Germinal center (tissue), 1 donor: ENCODE data around the gene HJV.
A peak's percentile ranks its signal among the peaks of the same experiment; 100 is the strongest.

Source experiments
- DNase-seq: peaks from one replicate; pipeline ENCODE4 v3.0.0; 2012; ENCODE audit warnings: mixed read lengths, low spot score

The HJV gene

DNA sequence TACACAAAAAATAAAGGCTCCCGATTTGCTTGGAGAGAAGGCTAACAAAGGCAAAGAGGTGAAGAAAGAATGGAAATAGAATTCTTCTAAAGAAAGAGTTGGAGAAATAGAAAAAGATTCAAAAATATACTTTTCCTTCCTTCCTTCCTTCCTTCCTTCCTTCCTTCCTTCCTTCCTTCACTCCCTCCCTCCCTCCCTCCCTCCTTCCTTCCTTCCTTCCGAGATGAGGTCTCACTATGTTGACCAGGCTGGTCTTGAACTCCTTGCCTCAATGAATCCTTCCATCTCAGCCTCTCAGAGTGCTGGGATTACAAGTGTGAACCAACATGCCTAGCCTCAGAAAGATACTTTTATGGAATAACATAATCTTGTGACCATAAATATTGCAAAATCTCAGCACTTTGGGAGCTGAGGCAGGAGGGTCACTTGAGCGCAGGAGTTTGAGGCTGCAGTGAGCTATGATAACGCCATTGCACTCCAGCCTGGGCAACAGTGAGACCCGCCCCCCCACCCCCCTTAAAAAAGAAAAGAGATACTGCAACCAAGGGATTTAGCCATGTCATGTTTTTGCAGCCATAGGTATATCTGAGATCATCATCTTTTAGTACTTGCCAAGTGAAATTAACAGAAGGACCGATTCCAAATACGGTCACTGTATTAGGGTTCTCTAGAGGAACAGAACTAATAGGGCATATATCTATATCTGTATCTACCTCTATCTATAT lies 1.0 kb upstream of the HJV start:
- DNase-seq: no peak

GRCh38 chr1:146021050-146021445 lies 487 bp downstream of the HJV start:
- no peak for DNase-seq

- no peak for DNase-seq
These were observed 1.2 kb downstream of the HJV start for GRCh38 chr1:146020058-146021049.

- DNase-seq: no peak
These were observed 2.1 kb downstream of the HJV start for GRCh38 chr1:146019231-146020057.

DNA sequence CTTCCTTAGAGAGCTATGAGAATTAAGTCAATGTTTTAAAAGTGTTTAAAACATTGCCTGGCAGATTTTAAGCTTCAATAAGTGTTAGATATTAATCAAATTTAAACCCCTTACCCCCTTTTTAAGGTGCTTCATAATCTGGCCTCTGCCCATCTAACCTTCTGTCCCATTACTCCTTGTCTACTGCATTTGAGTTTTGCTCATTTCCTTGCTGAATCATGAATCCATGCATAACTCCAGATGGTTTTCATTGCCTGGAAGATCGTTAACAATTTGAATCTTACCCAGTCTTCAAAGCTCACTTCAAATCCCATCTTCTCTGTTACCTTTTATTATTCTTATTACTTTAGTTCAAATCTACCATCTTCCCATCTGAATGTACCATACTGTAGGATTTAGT lies 4.6 kb downstream of the HJV start:
- DNase-seq: no peak

DNA sequence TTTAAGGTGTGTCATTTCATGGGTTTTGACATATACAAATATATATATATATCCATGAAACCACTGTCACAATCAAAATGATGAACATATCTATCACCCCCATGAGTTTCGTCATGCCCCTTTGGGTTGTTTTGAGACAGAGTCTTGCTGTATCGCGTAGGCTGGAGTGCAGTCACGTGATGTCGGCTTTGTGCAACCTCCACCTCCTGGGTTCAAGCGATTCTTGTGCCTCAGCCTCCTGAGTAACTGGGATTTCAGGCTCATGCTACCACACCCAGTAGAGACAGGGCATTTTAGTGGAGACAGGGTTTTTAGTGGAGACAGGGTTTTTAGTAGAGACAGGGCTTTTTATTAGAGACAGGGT lies 8.0 kb downstream of the HJV start:
- no peak for DNase-seq

- DNase-seq: no peak
These were observed 8.6 kb downstream of the HJV start for GRCh38 chr1:146012703-146013558.

DNA sequence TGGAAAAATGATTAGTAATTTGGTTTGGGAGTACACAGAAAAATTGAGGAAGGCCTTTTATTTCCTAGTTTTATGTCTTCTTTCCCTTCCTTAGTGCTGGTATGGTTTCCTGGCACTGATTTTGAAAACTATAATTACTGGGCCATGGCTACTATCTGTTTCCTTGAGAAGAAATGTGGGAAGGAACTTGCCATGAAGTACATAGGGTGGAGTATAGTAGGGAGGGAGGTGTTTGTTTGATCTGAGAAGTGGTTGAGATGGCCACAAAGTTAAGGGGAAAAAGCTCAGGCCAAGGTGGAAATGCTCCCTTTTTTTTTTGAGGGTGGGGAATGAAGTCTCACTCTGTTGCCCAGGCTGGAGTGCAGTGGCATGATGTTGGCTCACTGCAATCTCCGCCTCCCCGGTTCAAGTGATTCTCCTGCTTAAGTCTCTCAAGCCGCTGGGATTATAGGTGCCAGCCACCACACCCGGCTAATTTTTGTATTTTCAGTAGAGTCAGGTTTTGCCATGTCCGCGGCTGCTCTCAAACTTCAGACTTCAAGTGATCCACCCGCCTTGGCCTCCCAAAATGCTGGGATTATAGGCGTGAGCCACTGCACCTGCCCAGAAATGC lies 11.3 kb downstream of the HJV start:
- DNase-seq: no peak

DNA sequence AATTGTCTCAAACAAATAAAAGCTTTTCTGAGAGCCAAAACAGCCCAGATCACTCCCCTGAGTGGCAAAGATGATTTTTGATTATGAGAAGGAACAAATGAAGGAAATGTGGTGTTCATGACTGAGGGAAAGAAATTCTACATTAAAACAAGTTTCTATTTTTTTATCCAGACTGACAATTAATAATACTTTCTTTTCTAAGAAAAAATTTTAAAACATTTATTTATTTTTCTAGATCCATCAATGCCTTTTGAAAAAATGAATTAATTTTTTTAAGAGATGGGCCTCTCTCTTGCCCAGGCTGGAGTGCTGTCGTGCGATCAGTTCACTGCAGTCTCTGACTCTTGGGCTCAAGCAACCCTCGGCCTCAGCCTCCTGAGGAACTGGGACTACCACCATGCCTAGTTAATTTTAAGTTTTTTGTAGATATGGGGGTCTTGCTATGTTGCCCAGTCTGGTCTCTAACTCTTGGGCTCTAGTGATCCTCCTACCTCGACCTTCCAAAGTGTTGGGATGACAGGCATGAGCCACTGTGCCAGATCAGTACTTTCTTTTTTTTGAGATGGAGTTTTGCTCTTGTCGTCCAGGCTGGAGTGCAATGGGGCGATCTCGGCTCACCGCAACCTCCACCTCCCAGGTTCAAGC lies 13.9 kb downstream of the HJV start:
- DNase-seq: no peak

DNA sequence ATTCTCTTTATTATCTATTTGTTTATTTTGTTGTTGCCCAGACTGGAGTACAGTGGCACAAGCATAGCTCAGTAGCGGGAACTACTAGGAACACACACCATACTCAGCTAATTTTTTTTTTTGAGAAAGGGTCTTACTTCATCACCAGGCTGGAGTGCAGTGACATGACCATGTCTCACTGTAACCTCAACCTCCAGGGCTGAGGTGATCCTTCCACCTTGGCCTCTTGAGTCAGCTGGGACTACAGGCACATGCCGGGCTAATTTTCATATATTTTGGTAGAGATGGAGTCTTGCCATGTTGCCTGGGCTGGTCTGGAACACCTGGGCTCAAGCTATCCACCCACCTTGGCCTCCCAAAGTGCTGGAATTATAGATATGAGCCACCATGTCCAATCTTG lies 19.8 kb downstream of the HJV start:
- DNase-seq: no peak

DNA sequence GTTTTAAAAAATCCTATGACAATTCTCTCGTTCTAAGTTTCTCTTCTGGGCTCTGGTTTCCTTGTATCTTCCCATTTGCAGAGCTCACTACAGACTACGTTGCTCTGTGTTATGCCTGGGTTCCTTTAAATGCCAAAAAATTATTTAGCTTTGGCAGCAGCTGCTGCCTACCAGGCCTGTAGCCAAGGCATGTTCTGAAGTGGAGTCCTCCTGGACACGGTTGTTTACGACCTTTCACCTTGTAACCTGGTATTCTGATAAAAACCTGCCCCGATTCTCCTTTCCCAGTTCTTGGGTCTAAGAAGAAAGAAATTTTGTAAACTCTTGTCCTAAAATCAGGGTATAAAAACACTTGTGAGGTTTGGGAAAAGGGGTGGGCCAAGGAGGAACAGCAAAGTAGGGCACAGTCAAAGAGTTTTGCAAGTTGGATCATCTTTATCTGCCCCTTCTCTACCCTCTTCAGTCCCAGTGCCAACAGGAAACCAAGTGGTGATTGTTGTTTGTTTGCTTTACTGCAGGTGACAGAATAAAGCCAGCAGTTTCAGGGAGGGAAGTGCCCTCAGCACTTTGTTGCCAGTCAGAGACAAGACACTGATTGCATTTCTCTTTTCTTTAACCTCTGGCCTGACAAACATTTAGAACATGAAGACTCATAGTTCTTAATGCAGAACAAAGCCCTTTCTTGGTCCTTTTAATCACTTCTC lies 22.1 kb downstream of the HJV start:
- no peak for DNase-seq

- DNase-seq: no peak
These were observed 23.9 kb downstream of the HJV start for GRCh38 chr1:145997718-145998023.

- peak; percentile 77 for DNase-seq
These were observed 24.4 kb downstream of the HJV start for GRCh38 chr1:145997016-145997717.

DNA sequence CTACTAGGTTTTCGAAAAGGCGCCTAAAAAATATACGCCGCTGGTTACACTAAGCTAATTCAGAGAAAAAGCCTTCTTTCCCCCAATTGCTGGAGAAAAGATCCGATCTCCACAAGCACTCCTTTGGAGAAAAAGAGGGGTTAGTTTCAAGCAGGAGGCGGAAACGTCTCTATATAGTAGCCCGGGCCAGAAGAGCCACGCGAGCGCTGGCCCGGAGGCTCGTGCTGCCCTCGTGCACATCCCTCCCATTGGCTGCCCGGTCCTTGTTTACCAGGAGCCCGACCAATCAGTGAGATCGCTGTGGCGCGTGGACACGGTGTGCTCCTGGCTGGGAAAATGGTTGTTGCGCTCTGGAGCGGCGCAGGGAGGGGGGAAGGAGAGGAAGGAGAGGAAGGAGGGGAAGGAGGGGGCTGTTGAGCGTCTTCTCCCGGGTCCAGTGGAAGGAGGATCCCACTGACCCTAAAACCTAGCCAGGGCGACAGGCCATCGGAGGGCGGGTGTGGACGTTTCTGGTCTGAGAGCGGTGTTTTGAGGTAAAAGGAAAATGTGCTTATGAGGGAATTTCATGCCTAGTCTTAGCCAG lies 25.0 kb downstream of the HJV start, which contains the start of gene TXNIP:
TSS of gene TXNIP (minus strand) at position 147 of the 583 bp plus-strand sequence. CDS start 313 bp downstream, outside the sequence.
- DNase-seq: peak; percentile 97

- no peak for DNase-seq
These were observed 25.5 kb downstream of the HJV start for GRCh38 chr1:145995964-145996432.

GRCh38 chr1:145995148-145995881 lies 26.2 kb downstream of the HJV start:
- no peak for DNase-seq

DNA sequence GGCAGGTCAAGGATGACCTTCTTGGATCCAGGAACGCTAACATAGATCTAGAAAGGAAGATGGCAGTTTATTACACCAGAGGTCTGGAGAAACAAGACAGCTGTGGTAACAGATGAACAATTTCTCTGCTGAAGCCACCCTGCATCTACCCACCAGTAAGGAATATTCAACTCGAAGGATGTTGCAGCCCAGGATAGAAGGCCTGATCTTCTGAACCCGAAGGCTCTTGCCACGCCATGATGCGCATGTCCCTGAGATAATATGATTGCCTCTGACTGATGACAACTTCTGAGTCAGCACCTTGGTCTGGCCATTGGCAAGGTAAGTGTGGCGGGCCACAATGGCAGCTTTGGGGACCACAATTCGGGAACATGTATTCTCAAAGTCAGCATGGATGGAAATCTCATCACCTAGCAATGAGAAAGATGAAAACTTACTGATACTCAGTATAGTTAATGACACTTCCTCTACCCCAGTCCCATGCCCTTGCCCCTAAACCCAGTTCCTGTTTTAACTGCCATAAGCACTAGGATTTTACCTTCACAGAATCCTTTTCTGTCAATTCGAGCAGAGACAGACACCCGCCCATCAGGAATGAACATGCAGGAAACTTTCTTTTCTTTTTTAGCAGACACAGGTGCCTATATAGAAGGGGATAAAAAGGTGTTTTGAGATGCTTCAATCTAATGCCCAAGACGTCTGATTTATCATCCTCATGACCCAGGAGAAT lies 27.0 kb downstream of the HJV start:
- no peak for DNase-seq
